ENCODE results near the gene CAMK2A. TPM values are rescaled to one million over a fixed set of nuclear protein-coding genes. Genes with fewer than 3 reads are reported as not detected.

Gene CAMK2A
- total and polyA plus RNA-seq, 3 donors from 2014 or later: 0.24 to 0.70 (median 0.25) TPM

GRCh38 chr5:150271296-150271692 is 18.3 kb downstream of the CAMK2A start:
- Histone ChIP-seq H3K4me1 (peaks cover 9% of the 10 kb centered on the region), H3K4me3 (no peak overlapping the region), H3K27ac (no peak overlapping the region), H3K9me3 (no peaks in the 10 kb centered on the region), H3K36me3 (ENCODE audit: low read depth, missing control alignments) (no peaks in the 10 kb centered on the region), H3K27me3 (no peaks in the 10 kb centered on the region)
- no peak for DNase-seq
- no peak for TF ChIP-seq POLR2A (IDR thresholded peaks at IDR 0.05)
- no peak for TF ChIP-seq CTCF (IDR thresholded peaks at IDR 0.05)
- intact Hi-C loops (cut with DNase I; ENCODE audit: low total_unique reads): no loop called here
- WGBS, 2 donors: 90 to 92% methylated on average over 7 to 8 of the region's 8 CpGs

- Histone ChIP-seq H3K27me3 (no peaks in the 10 kb centered on the region), H3K4me3 (no peak overlapping the region), H3K9me3 (no peaks in the 10 kb centered on the region), H3K27ac (no peak overlapping the region), H3K4me1 (peaks cover 9% of the 10 kb centered on the region), H3K36me3 (ENCODE audit: low read depth, missing control alignments) (no peaks in the 10 kb centered on the region)
- no peak for TF ChIP-seq POLR2A (IDR thresholded peaks at IDR 0.05)
- no peak for TF ChIP-seq CTCF (IDR thresholded peaks at IDR 0.05)
- DNase-seq: no peak
- 53 to 56% methylated on average over 12 of the region's 12 CpGs for WGBS, 2 donors
- intact Hi-C loops (cut with DNase I; ENCODE audit: low total_unique reads): no loop called here
These were observed 18.9 kb downstream of the CAMK2A start for GRCh38 chr5:150270541-150271295.

GRCh38 chr5:150266871-150267291 is 22.7 kb downstream of the CAMK2A start:
- DNase-seq: no peak
- Histone ChIP-seq H3K4me1 (peaks cover 12% of the 10 kb centered on the region), H3K27ac (no peak overlapping the region), H3K9me3 (no peaks in the 10 kb centered on the region), H3K4me3 (no peak overlapping the region), H3K36me3 (ENCODE audit: low read depth, missing control alignments) (no peaks in the 10 kb centered on the region), H3K27me3 (no peaks in the 10 kb centered on the region)
- no peak for TF ChIP-seq CTCF (IDR thresholded peaks at IDR 0.05)
- TF ChIP-seq POLR2A (IDR thresholded peaks at IDR 0.05): no peak
- intact Hi-C loops (cut with DNase I; ENCODE audit: low total_unique reads): no loop called here
- WGBS, 2 donors: 57 to 70% methylated on average over 2 to 4 of the region's 4 CpGs

GRCh38 chr5:150265870-150266383 is 23.6 kb downstream of the CAMK2A start:
- 72% methylated on average over 6 of the region's 6 CpGs for WGBS, 2 donors
- Histone ChIP-seq H3K9me3 (no peaks in the 10 kb centered on the region), H3K36me3 (ENCODE audit: low read depth, missing control alignments) (no peaks in the 10 kb centered on the region), H3K4me3 (no peak overlapping the region), H3K27me3 (no peaks in the 10 kb centered on the region), H3K4me1 (peaks cover 12% of the 10 kb centered on the region), H3K27ac (no peak overlapping the region)
- no peak for DNase-seq
- no peak for TF ChIP-seq POLR2A (IDR thresholded peaks at IDR 0.05)
- TF ChIP-seq CTCF (IDR thresholded peaks at IDR 0.05): no peak
- intact Hi-C loops (cut with DNase I; ENCODE audit: low total_unique reads): no loop called here

All from testis (tissue), 3 donors.